Measurements from ENCODE around the gene CDH4.

Gene CDH4

DNA sequence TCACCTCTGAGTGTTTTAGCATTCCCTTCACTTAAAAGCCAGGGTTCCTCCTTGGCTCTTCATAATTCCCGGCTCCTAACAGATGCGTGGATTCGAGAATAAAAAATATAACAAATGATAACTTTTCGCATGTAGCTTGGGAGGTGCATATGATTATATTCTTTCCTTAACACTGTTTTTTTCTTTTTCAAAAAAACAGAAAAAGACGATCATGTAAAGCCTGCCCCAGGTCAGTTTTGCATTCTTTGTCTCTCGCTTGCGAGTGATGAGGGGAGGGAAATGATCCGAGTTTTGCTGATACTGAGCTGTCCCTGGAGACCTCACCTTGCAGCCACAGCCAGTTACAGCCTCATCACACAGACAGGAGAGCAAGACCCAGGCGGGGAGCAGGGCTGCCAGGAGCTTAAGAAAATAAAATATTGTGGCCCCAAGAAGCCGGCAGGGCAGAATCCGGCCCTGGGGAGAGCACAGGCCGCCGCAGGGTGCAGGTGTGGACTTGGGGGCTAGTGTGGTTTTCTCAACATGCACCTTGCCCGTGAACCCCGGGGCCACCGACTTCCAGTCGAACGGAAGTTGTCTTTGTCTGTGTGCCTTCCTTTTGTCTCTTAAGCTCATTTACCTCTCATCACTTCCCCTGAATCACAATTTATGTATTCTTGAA, 511.8 kb downstream of the CDH4 start:
- FAIRE-seq, result no peak

DNA sequence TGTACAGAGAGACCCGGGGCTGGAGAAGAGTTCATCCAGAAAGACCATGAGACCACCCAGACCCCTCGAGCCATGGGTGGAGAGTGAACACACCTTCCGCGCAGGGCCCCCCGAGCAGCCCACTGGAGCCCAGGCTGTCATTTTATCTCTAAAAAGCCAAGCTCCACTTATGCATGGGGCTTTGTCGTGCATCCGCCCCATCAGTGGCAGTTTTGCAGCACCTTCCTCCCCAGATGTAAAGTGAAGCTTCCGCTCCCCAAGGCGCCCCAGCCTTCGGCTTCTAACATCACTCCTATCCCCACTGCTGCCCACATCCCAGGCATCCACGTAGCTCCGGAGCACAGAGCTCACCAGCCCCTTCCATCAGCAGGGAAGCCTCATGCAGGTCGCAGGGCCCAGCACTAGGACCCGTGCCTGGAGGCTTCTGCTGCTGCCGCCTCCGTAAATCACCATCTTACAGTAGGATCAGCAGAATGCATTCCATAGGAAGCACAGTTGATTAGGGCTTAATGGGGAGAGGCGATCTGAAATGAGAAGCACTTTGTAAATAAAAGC, 512.5 kb downstream of the CDH4 start:
- FAIRE-seq, result no peak

GRCh38 chr20:61765081-61765870, 513.2 kb downstream of the CDH4 start:
- no peak for FAIRE-seq

DNA sequence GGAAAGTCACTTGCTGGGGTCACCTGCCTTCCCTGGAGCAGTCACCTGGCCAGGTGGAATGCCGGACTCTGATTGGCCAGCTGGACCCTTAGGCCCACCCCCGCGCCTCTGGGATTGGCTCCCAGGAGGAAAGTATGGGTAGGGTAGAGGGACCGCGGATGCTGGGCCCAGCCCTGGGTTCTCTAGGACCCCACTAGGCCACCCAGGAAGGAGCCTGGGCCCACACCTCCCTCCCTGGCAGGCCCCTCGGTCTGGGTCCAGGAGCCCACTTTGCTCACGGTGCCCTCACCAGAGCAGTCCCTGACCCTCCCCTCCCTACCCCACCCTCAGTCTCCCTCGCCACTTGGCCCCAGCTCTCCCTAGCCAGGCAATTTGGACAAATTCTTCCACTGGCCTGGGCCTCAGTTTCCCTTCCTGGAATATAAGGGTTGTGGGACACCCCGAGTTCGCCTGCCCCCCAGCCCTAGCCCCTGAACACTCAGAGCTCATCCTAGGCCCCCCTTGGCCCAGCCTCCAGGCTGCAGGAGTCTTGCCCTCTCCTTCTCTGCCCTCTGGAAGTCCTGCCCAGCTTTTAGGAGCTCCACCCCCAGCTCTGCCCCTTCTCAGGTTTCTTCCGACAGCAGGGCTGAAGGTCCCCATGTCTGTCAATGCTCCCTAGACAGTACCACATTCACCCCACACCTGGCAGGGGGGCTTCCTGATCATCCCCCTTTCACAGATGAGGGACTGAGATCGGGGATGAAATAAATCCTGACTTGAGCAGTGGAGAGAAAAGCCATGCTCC, 514.0 kb downstream of the CDH4 start:
- no peak for FAIRE-seq

DNA sequence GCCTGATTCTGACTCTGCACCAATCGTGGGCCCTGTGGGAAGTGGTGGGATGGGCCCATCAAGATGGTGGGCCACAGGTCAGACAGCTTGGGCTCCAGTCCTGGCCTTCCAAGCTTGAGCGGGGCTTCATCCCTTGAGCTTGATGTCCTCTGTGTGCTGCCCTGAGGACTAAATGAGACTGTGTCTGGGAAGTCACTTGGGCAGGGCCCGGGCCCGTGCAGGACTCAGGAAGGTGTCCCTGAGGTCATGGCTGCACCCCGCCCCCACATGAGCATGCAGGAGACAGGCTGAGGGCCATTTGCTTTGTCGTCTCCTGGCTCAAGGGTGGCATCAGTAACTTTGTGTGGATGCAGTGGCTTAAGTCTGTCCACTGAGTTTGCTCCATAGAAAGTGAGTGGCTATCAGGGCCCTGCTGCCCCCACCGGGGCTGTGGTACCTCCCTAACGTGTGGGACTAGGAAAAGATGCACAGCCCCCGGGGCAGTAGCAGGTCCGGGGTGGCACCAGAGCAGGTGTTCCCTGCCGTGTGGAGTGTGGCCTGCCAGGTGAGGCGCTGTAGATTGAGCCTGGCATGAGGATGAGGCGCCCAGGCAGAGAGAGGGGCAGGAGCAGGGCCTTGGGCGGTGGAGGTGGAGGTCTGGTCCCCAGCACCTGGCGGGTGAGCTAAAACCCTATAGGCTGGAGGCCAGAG, 515.0 kb downstream of the CDH4 start:
- FAIRE-seq, result no peak

- no peak for FAIRE-seq
Measured at GRCh38 chr20:61767761-61768494, 515.9 kb downstream of the CDH4 start.

- no peak for FAIRE-seq
Measured at GRCh38 chr20:61768571-61769285, 516.7 kb downstream of the CDH4 start.

DNA sequence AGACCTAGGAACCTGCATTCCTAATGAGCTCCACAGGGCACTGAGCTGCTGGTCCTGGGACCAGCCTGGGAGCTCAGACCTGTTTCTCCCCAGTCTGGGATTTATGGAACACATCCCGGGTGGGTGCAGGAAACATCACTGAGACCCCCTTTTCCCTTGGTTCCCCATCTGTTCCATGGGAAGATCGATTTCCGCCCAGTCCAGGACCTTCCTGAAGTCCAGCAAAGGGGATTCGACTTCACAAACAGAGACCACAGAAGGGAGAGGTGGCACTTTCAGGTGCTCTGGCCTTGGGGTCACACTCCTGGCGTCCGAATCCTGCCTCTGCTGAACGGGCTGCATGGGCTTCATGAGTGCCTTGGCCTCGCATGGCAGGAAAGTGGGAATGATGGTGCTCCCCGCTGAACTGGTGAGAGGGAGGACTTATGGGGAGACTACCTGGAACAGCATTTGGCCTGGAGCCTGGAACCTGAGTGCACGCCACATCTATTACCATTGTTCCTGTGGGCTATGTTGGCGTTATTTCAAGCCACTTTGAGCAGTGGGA, 517.3 kb downstream of the CDH4 start:
- FAIRE-seq, result no peak

GRCh38 chr20:61770113-61770585, 518.1 kb downstream of the CDH4 start:
- no peak for FAIRE-seq

- FAIRE-seq, result no peak
Measured at GRCh38 chr20:61771805-61772350, 519.8 kb downstream of the CDH4 start.

- no peak for FAIRE-seq
Measured at GRCh38 chr20:61772828-61773631, 521.0 kb downstream of the CDH4 start.

GRCh38 chr20:61773926-61774587, 522.0 kb downstream of the CDH4 start:
- no peak for FAIRE-seq

- no peak for FAIRE-seq
Measured at GRCh38 chr20:61775423-61775822, 523.4 kb downstream of the CDH4 start.

- FAIRE-seq, result no peak
Measured at GRCh38 chr20:61776491-61777075, 524.5 kb downstream of the CDH4 start.

GRCh38 chr20:61777773-61778494, 525.9 kb downstream of the CDH4 start:
- FAIRE-seq, result no peak

DNA sequence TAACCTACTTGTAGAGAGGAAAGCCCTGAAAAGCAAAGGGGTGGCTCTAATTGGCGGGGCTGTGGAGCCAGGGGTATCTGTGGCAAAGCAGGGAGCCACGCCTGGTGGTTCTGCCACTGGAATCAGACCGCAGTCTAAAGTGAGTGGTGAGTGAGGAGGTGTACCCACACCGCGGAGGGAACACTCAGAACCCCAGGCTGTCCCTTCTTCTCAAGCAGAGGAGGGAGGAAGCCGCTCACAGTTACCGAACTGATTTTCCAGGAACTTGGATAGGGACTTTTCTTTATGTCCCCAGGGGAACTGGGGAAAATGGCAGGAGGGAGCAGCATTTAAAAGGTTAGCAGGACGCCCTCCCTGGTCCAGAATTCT, 526.4 kb downstream of the CDH4 start:
- no peak for FAIRE-seq

DNA sequence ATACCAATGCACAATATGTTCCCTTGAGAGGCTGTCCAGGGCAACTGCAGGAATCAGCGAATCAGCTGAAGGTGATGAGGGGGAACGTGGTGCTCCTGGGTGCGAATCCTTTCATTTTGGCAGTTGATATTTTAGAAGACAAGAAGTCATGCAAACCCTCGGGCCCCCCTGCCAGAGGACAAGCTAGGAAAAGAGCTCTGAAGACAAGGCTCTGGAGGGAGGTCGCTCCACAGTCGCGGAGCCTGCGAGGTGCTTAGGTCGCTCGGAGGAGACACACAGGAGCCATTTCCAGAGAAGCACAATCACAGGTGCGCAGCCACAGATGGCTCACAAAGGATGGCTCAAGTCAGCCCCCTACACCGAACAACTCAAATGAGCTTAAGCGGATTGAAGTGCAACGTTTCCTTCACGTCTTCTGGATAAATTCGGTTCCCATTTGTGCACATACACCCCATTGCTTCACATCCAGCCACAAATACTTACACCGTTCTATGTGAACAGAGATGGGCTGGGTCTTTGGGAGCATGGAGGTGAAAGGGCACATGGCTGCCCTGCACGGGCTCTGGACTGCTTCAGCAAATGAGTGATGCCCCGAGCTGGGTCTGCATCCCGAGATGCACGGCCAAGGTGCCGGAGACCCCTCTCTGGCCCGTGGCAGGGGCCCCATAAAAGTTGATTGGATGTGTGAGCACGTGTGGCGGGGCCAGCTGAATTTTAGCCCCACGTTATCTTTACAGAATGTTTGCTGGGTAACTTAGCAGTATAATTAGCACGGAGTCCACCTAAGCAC, 527.3 kb downstream of the CDH4 start:
- no peak for FAIRE-seq
